Panc1 (cell line): ENCODE measurements around the gene WHAMM. TPM values are rescaled to one million over a fixed set of nuclear protein-coding genes. Genes with fewer than 3 reads are reported as not detected.

ENCODE experiments used
- ATAC-seq: fragments of 200-7000 bp; cut with Tn5 transposase; 2 replicates; pipeline ENCODE4 v1.9.1; 2020; ENCODE audit warnings: mild to moderate bottlenecking, moderate library complexity
- BruUV-seq: library from RNA; stranded (reverse); fragments of 400-500 nt; replicated peaks from 2 replicates; lab custom pipeline; 2021; lab: Mats Ljungman, UMichigan
- CTCF ChIA-PET: fragments of 300-600 bp; sonication (Branson Sonifier 250); formaldehyde crosslinking; loops from one replicate; lab custom pipeline; 2022; ENCODE audit warnings: antibody characterized with exemption; lab: Charles Lee
- POLR2A ChIA-PET: fragments of 300-600 bp; sonication (Branson Sonifier 250); formaldehyde crosslinking; loops from one replicate; lab custom pipeline; 2022; ENCODE audit warnings: antibody characterized with exemption; lab: Charles Lee
- DNase-seq: peaks from one replicate; pipeline ENCODE4 v3.0.0-alpha.2; 2010; ENCODE audit warnings: low read depth, low spot score
- H3K27ac ChIP-seq: 2 replicates; pipeline ENCODE4 v1.5.1; 2011; ENCODE audit warnings: mild to moderate bottlenecking, low read length, inconsistent platforms
- H3K27me3 ChIP-seq: fragments of 200-500 bp; sonication (Bioruptor generic); 2 replicates; pipeline ENCODE4 v1.6.0; 2014; ENCODE audit warnings: low read length, inconsistent platforms; ENCODE audit not compliant: control insufficient read depth, insufficient read depth
- H3K36me3 ChIP-seq: fragments of 200-500 bp; sonication (Bioruptor generic); 2 replicates; pipeline ENCODE4 v1.5.1; 2014; ENCODE audit warnings: inconsistent platforms, mild to moderate bottlenecking, low read length, moderate library complexity; ENCODE audit not compliant: control insufficient read depth, insufficient read depth
- H3K4me1 ChIP-seq: 2 replicates; pipeline ENCODE4 v1.5.1; 2011; ENCODE audit warnings: inconsistent platforms, mild to moderate bottlenecking, low read length, moderate library complexity; ENCODE audit not compliant: control insufficient read depth, insufficient read depth
- H3K4me3 ChIP-seq, 2 experiments: 2 replicates each; pipeline ENCODE4 v1.5.1; 2011 to 2012; ENCODE audit warnings: low read depth in 2 of 2, low read length in 2 of 2, mild to moderate bottlenecking in 2 of 2, inconsistent platforms in 1 of 2, moderate library complexity in 1 of 2
- H3K9me3 ChIP-seq: fragments of 200-500 bp; sonication (Bioruptor generic); 2 replicates; pipeline ENCODE4 v1.5.1; 2014; ENCODE audit warnings: low read depth, mild to moderate bottlenecking, inconsistent platforms, low read length, moderate library complexity; ENCODE audit not compliant: control insufficient read depth, insufficient read depth
- POLR2AphosphoS5 ChIP-seq: IDR thresholded peaks from 2 replicates; pipeline ENCODE4 v1.6.1; 2012; ENCODE audit warnings: mild to moderate bottlenecking, low read depth, low read length, moderate library complexity
- SIN3A ChIP-seq: IDR thresholded peaks from 2 replicates; pipeline ENCODE4 v1.6.1; 2012; ENCODE audit warnings: low read depth, mild to moderate bottlenecking, low read length, moderate library complexity, borderline replicate concordance; ENCODE audit not compliant: insufficient read depth
- TCF7L2 ChIP-seq: IDR thresholded peaks from 2 replicates; pipeline ENCODE4 v1.6.1; 2011; ENCODE audit warnings: mild to moderate bottlenecking, low read depth, low read length, inconsistent platforms
- in situ Hi-C: cut with HindIII; loops from 2 replicates; pipeline ENCODE4 v1.10.0; 2016; ENCODE audit warnings: low sequenced_read_pairs, low pct_unique_long_range_greater_than_20kb
- intact Hi-C: fragments of 100-400 bp; cut with micrococcal nuclease; formaldehyde crosslinking; loops from one replicate; pipeline ENCODE4 v1.10.0; 2022; ENCODE audit not compliant: unreplicated experiment
- total RNA-seq: library from RNA; stranded (reverse); gene quantifications from one replicate; pipeline ENCODE4 v1.2.1, GENCODE V29; 2021; ENCODE audit not compliant: unreplicated experiment
- TF ChIP-seq, protein P1 (sequence below): fragments of 450-650 bp; IDR thresholded peaks from 2 replicates; pipeline ENCODE4 v1.5.1; 2017; ENCODE audit warnings: mild to moderate bottlenecking
- TF ChIP-seq, protein P2 (sequence below), 2 experiments: IDR thresholded peaks; 2 replicates each; pipeline ENCODE4 v1.6.1; 2011 to 2012; ENCODE audit warnings: low read depth in 2 of 2, control low read depth in 1 of 2, low read length in 1 of 2, mild to moderate bottlenecking in 1 of 2, moderate library complexity in 1 of 2; ENCODE audit not compliant: insufficient read depth in 1 of 2

Gene WHAMM
- total RNA-seq, 1 experiment from 2014 or later: 8.8 TPM

DNA sequence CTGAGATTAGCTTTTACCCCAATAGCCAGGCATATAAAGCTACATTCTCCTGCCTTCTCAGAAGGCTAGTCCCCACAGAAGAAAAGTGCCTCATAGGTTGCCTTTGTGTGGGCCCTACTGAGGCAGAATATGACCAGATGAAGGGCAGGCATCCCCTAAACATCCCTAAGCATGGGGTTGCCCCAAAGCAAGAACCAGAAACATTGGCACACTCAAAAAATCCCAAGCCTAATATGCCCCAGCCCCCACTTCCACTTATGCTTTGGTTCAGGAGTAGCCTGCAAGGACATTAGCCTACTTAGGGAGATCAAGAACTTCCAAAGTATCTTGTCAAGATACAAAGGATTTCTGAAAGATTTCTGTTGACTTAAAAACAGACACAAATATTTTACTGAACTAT, 29.7 kb downstream of the WHAMM start:
- intact Hi-C loops: no loop called here
- TF ChIP-seq, protein P1, sequence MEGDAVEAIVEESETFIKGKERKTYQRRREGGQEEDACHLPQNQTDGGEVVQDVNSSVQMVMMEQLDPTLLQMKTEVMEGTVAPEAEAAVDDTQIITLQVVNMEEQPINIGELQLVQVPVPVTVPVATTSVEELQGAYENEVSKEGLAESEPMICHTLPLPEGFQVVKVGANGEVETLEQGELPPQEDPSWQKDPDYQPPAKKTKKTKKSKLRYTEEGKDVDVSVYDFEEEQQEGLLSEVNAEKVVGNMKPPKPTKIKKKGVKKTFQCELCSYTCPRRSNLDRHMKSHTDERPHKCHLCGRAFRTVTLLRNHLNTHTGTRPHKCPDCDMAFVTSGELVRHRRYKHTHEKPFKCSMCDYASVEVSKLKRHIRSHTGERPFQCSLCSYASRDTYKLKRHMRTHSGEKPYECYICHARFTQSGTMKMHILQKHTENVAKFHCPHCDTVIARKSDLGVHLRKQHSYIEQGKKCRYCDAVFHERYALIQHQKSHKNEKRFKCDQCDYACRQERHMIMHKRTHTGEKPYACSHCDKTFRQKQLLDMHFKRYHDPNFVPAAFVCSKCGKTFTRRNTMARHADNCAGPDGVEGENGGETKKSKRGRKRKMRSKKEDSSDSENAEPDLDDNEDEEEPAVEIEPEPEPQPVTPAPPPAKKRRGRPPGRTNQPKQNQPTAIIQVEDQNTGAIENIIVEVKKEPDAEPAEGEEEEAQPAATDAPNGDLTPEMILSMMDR: no peak
- TF ChIP-seq POLR2AphosphoS5 (no peak), SIN3A (no peak), TCF7L2 (no peak)
- TF ChIP-seq, protein P2, sequence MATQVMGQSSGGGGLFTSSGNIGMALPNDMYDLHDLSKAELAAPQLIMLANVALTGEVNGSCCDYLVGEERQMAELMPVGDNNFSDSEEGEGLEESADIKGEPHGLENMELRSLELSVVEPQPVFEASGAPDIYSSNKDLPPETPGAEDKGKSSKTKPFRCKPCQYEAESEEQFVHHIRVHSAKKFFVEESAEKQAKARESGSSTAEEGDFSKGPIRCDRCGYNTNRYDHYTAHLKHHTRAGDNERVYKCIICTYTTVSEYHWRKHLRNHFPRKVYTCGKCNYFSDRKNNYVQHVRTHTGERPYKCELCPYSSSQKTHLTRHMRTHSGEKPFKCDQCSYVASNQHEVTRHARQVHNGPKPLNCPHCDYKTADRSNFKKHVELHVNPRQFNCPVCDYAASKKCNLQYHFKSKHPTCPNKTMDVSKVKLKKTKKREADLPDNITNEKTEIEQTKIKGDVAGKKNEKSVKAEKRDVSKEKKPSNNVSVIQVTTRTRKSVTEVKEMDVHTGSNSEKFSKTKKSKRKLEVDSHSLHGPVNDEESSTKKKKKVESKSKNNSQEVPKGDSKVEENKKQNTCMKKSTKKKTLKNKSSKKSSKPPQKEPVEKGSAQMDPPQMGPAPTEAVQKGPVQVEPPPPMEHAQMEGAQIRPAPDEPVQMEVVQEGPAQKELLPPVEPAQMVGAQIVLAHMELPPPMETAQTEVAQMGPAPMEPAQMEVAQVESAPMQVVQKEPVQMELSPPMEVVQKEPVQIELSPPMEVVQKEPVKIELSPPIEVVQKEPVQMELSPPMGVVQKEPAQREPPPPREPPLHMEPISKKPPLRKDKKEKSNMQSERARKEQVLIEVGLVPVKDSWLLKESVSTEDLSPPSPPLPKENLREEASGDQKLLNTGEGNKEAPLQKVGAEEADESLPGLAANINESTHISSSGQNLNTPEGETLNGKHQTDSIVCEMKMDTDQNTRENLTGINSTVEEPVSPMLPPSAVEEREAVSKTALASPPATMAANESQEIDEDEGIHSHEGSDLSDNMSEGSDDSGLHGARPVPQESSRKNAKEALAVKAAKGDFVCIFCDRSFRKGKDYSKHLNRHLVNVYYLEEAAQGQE (IDR thresholded peaks at IDR 0.05; ENCODE audit: insufficient read depth in 1 of 2, low read depth in 2 of 2, low read length in 1 of 2): no peak
- no peak for DNase-seq
- no peak overlapping the region for H3K27ac ChIP-seq
- no peak overlapping the region for H3K4me3 ChIP-seq
- CTCF ChIA-PET: no interaction called here
- no peak for ATAC-seq
- no TSS peak for BruUV-seq
- H3K4me1 ChIP-seq: no peaks in the 10 kb centered on the region
- no peaks in the 10 kb centered on the region for H3K27me3 ChIP-seq
- H3K36me3 ChIP-seq: no peaks in the 10 kb centered on the region; the same call in none of the 2 replicates
- H3K9me3 ChIP-seq: no peaks in the 10 kb centered on the region
- POLR2A ChIA-PET: no interaction called here
- in situ Hi-C loops: no loop called here

DNA sequence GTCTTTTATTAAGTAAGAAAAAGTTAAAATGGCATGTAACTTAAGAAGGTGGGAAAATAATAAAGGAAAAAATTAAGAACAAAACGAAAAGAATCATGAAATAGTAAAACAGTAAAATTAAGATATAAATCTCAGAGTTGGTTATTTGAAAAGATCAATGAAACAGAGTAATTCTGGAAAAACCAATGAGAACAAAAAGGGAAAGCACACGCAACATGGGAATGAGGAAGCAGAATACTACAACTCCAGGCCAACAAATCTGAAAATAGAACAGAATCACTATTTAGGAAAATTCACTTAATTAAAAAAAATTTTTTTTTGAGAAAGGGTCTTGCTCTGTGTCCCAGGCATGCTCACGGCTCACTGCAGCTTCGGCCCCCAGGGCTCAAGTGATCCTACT, 30.7 kb downstream of the WHAMM start:
- no peak for ATAC-seq
- in situ Hi-C loops: no loop called here
- intact Hi-C loops: no loop called here

More for the DNA sequence above, 30.7 kb downstream of the WHAMM start:
- ChIA-PET POLR2A (no interaction called here), CTCF (no interaction called here)
- no peaks in the 10 kb centered on the region for H3K9me3 ChIP-seq
- H3K4me1 ChIP-seq: no peaks in the 10 kb centered on the region
- DNase-seq: no peak
- H3K36me3 ChIP-seq: no peaks in the 10 kb centered on the region; the same call in 1 of the 2 replicates
- no peak for TF ChIP-seq POLR2AphosphoS5
- no peak for TF ChIP-seq TCF7L2
- TF ChIP-seq, protein P1: no peak
- BruUV-seq: no TSS peak
- H3K4me3 ChIP-seq: no peak overlapping the region
- no peaks in the 10 kb centered on the region for H3K27me3 ChIP-seq
- no peak overlapping the region for H3K27ac ChIP-seq
